ENCODE results near the gene HINFP.

HINFP gene

GRCh38 chr11:119144825-119145486, 23.6 kb downstream of the HINFP start:
- Histone ChIP-seq H3K4me3 (ENCODE audit: insufficient read depth, low read depth, low read length, poor library complexity, severe bottlenecking) (no peak overlapping the region), H3K27me3 (replicated peaks; ENCODE audit: control insufficient read depth, insufficient read depth, low read length, poor library complexity, severe bottlenecking) (peaks cover 14% of the 10 kb centered on the region)
- no peak for DNase-seq

GRCh38 chr11:119145551-119145950, 24.2 kb downstream of the HINFP start:
- Histone ChIP-seq H3K4me1 (ENCODE audit: control insufficient read depth, insufficient read depth, low read length, poor library complexity, severe bottlenecking) (peaks cover 12% of the 10 kb centered on the region), H3K9me3 (ENCODE audit: control insufficient read depth, low read length) (no peaks in the 10 kb centered on the region)

More at GRCh38 chr11:119144825-119145486, 23.6 kb downstream of the HINFP start:
- peaks cover 12% of the 10 kb centered on the region for H3K4me1 ChIP-seq (ENCODE audit: control insufficient read depth, insufficient read depth, low read length, poor library complexity, severe bottlenecking)
- H3K27ac ChIP-seq (ENCODE audit: insufficient read depth, low read length, poor library complexity, severe bottlenecking) = no peak overlapping the region
- no peaks in the 10 kb centered on the region for H3K36me3 ChIP-seq (ENCODE audit: control insufficient read depth, insufficient read depth, low read length)
- H3K9me3 ChIP-seq (ENCODE audit: control insufficient read depth, low read length) = no peaks in the 10 kb centered on the region

GRCh38 chr11:119147604-119148333, 26.4 kb downstream of the HINFP start:
- no peak overlapping the region for H3K27ac ChIP-seq (ENCODE audit: insufficient read depth, low read length, poor library complexity, severe bottlenecking)
- H3K9me3 ChIP-seq (ENCODE audit: control insufficient read depth, low read length) = no peaks in the 10 kb centered on the region
- H3K4me1 ChIP-seq (ENCODE audit: control insufficient read depth, insufficient read depth, low read length, poor library complexity, severe bottlenecking) = peaks cover 12% of the 10 kb centered on the region
- peaks cover 14% of the 10 kb centered on the region for H3K27me3 ChIP-seq (replicated peaks; ENCODE audit: control insufficient read depth, insufficient read depth, low read length, poor library complexity, severe bottlenecking)
- H3K36me3 ChIP-seq (ENCODE audit: control insufficient read depth, insufficient read depth, low read length) = no peaks in the 10 kb centered on the region
- no peak overlapping the region for H3K4me3 ChIP-seq (ENCODE audit: insufficient read depth, low read depth, low read length, poor library complexity, severe bottlenecking)
- DNase-seq = no peak

More at GRCh38 chr11:119145551-119145950, 24.2 kb downstream of the HINFP start:
- no peak for DNase-seq
- Histone ChIP-seq H3K36me3 (ENCODE audit: control insufficient read depth, insufficient read depth, low read length) (no peaks in the 10 kb centered on the region), H3K27ac (ENCODE audit: insufficient read depth, low read length, poor library complexity, severe bottlenecking) (no peak overlapping the region), H3K4me3 (ENCODE audit: insufficient read depth, low read depth, low read length, poor library complexity, severe bottlenecking) (no peak overlapping the region), H3K27me3 (replicated peaks; ENCODE audit: control insufficient read depth, insufficient read depth, low read length, poor library complexity, severe bottlenecking) (peaks cover 14% of the 10 kb centered on the region)

- DNase-seq = no peak
- H3K36me3 ChIP-seq (ENCODE audit: control insufficient read depth, insufficient read depth, low read length) = no peaks in the 10 kb centered on the region
- no peaks in the 10 kb centered on the region for H3K9me3 ChIP-seq (ENCODE audit: control insufficient read depth, low read length)
- H3K4me1 ChIP-seq (ENCODE audit: control insufficient read depth, insufficient read depth, low read length, poor library complexity, severe bottlenecking) = peaks cover 12% of the 10 kb centered on the region
- peaks cover 14% of the 10 kb centered on the region for H3K27me3 ChIP-seq (replicated peaks; ENCODE audit: control insufficient read depth, insufficient read depth, low read length, poor library complexity, severe bottlenecking)
- peak overlapping the region; percentile 67 for H3K4me3 ChIP-seq (ENCODE audit: insufficient read depth, low read depth, low read length, poor library complexity, severe bottlenecking)
- H3K27ac ChIP-seq (ENCODE audit: insufficient read depth, low read length, poor library complexity, severe bottlenecking) = no peak overlapping the region
Measured at GRCh38 chr11:119148720-119149017, 27.3 kb downstream of the HINFP start.

GRCh38 chr11:119149018-119149785, 27.8 kb downstream of the HINFP start, which contains the start of gene ABCG4:
ABCG4 (plus strand) TSS chr11:119149052; CDS start chr11:119149966, 914 bp downstream.
- Histone ChIP-seq H3K27me3 (replicated peaks; ENCODE audit: control insufficient read depth, insufficient read depth, low read length, poor library complexity, severe bottlenecking) (peaks cover 14% of the 10 kb centered on the region), H3K36me3 (ENCODE audit: control insufficient read depth, insufficient read depth, low read length) (no peaks in the 10 kb centered on the region), H3K4me1 (ENCODE audit: control insufficient read depth, insufficient read depth, low read length, poor library complexity, severe bottlenecking) (peaks cover 12% of the 10 kb centered on the region), H3K4me3 (ENCODE audit: insufficient read depth, low read depth, low read length, poor library complexity, severe bottlenecking) (peak within 1 kb of the TSS; percentile 67), H3K9me3 (ENCODE audit: control insufficient read depth, low read length) (no peaks in the 10 kb centered on the region), H3K27ac (ENCODE audit: insufficient read depth, low read length, poor library complexity, severe bottlenecking) (no peak within 1 kb of the TSS)
- DNase-seq = no peak

- peaks cover 14% of the 10 kb centered on the region for H3K27me3 ChIP-seq (replicated peaks; ENCODE audit: control insufficient read depth, insufficient read depth, low read length, poor library complexity, severe bottlenecking)
- DNase-seq = no peak
- H3K4me3 ChIP-seq (ENCODE audit: insufficient read depth, low read depth, low read length, poor library complexity, severe bottlenecking) = no peak overlapping the region
- H3K4me1 ChIP-seq (ENCODE audit: control insufficient read depth, insufficient read depth, low read length, poor library complexity, severe bottlenecking) = peaks cover 12% of the 10 kb centered on the region
- H3K36me3 ChIP-seq (ENCODE audit: control insufficient read depth, insufficient read depth, low read length) = no peaks in the 10 kb centered on the region
- no peak overlapping the region for H3K27ac ChIP-seq (ENCODE audit: insufficient read depth, low read length, poor library complexity, severe bottlenecking)
- no peaks in the 10 kb centered on the region for H3K9me3 ChIP-seq (ENCODE audit: control insufficient read depth, low read length)
Measured at GRCh38 chr11:119149786-119150275, 28.5 kb downstream of the HINFP start.

GRCh38 chr11:119152043-119152442, 30.7 kb downstream of the HINFP start:
- no peak for DNase-seq
- peaks cover 8% of the 10 kb centered on the region for H3K27me3 ChIP-seq (replicated peaks; ENCODE audit: control insufficient read depth, insufficient read depth, low read length, poor library complexity, severe bottlenecking)
- H3K4me1 ChIP-seq (ENCODE audit: control insufficient read depth, insufficient read depth, low read length, poor library complexity, severe bottlenecking) = peaks cover 12% of the 10 kb centered on the region
- no peak overlapping the region for H3K27ac ChIP-seq (ENCODE audit: insufficient read depth, low read length, poor library complexity, severe bottlenecking)
- H3K9me3 ChIP-seq (ENCODE audit: control insufficient read depth, low read length) = no peaks in the 10 kb centered on the region
- H3K36me3 ChIP-seq (ENCODE audit: control insufficient read depth, insufficient read depth, low read length) = no peaks in the 10 kb centered on the region
- H3K4me3 ChIP-seq (ENCODE audit: insufficient read depth, low read depth, low read length, poor library complexity, severe bottlenecking) = no peak overlapping the region

GRCh38 chr11:119152604-119153003, 31.2 kb downstream of the HINFP start:
- Histone ChIP-seq H3K36me3 (ENCODE audit: control insufficient read depth, insufficient read depth, low read length) (no peaks in the 10 kb centered on the region), H3K4me3 (ENCODE audit: insufficient read depth, low read depth, low read length, poor library complexity, severe bottlenecking) (no peak overlapping the region)

GRCh38 chr11:119153049-119153818, 31.9 kb downstream of the HINFP start:
- Histone ChIP-seq H3K27ac (ENCODE audit: insufficient read depth, low read length, poor library complexity, severe bottlenecking) (no peak overlapping the region), H3K4me3 (ENCODE audit: insufficient read depth, low read depth, low read length, poor library complexity, severe bottlenecking) (no peak overlapping the region), H3K4me1 (ENCODE audit: control insufficient read depth, insufficient read depth, low read length, poor library complexity, severe bottlenecking) (peaks cover 12% of the 10 kb centered on the region), H3K36me3 (ENCODE audit: control insufficient read depth, insufficient read depth, low read length) (no peaks in the 10 kb centered on the region), H3K9me3 (ENCODE audit: control insufficient read depth, low read length) (no peaks in the 10 kb centered on the region), H3K27me3 (replicated peaks; ENCODE audit: control insufficient read depth, insufficient read depth, low read length, poor library complexity, severe bottlenecking) (peaks cover 8% of the 10 kb centered on the region)
- DNase-seq = no peak

More at GRCh38 chr11:119152604-119153003, 31.2 kb downstream of the HINFP start:
- no peak overlapping the region for H3K27ac ChIP-seq (ENCODE audit: insufficient read depth, low read length, poor library complexity, severe bottlenecking)
- no peak for DNase-seq
- peaks cover 8% of the 10 kb centered on the region for H3K27me3 ChIP-seq (replicated peaks; ENCODE audit: control insufficient read depth, insufficient read depth, low read length, poor library complexity, severe bottlenecking)
- H3K4me1 ChIP-seq (ENCODE audit: control insufficient read depth, insufficient read depth, low read length, poor library complexity, severe bottlenecking) = peaks cover 12% of the 10 kb centered on the region
- H3K9me3 ChIP-seq (ENCODE audit: control insufficient read depth, low read length) = no peaks in the 10 kb centered on the region
